GM21576 (cell line): ENCODE results near the gene ADAM12.
"Not testable (repeated sequence)": the region's sequence is repeated elsewhere in the genome, so short reads cannot be mapped to it uniquely, and the experiment has no call there.

Experiments used
- ATAC-seq: cut with Tn5 transposase; IDR thresholded peaks from one replicate; pipeline ENCODE4 v1.9.1; 2021; ENCODE audit warnings: mild to moderate bottlenecking, moderate library complexity; ENCODE audit not compliant: unreplicated experiment

ADAM12 gene

GRCh38 chr10:126187399-126187798 lies 200.9 kb downstream of the ADAM12 start:
- ATAC-seq, result no peak

- ATAC-seq, result no peak
Observed at GRCh38 chr10:126186766-126187165, 201.5 kb downstream of the ADAM12 start.

GRCh38 chr10:126185676-126186447 lies 202.4 kb downstream of the ADAM12 start:
- ATAC-seq, result no peak

GRCh38 chr10:126181626-126182025 lies 206.7 kb downstream of the ADAM12 start:
- no peak for ATAC-seq

- no peak for ATAC-seq
Observed at GRCh38 chr10:126179637-126180036, 208.6 kb downstream of the ADAM12 start.

- ATAC-seq, result no peak
Observed at GRCh38 chr10:126177417-126178030, 210.8 kb downstream of the ADAM12 start.

- no peak for ATAC-seq
Observed at GRCh38 chr10:126175641-126176262, 212.5 kb downstream of the ADAM12 start.

- ATAC-seq, result not testable (repeated sequence)
Observed at GRCh38 chr10:126172755-126173154, 215.5 kb downstream of the ADAM12 start.

- no peak for ATAC-seq
Observed at GRCh38 chr10:126171555-126171954, 216.7 kb downstream of the ADAM12 start.

- ATAC-seq, result no peak
Observed at GRCh38 chr10:126170776-126171175, 217.5 kb downstream of the ADAM12 start.

- no peak for ATAC-seq
Observed at GRCh38 chr10:126170371-126170770, 217.9 kb downstream of the ADAM12 start.

GRCh38 chr10:126169899-126170298 lies 218.4 kb downstream of the ADAM12 start:
- ATAC-seq, result no peak

- no peak for ATAC-seq
Observed at GRCh38 chr10:126166797-126167196, 221.5 kb downstream of the ADAM12 start.

- ATAC-seq, result no peak
Observed at GRCh38 chr10:126165874-126166273, 222.4 kb downstream of the ADAM12 start.

GRCh38 chr10:126163506-126163905 lies 224.8 kb downstream of the ADAM12 start:
- no peak for ATAC-seq

GRCh38 chr10:126161691-126162090 lies 226.6 kb downstream of the ADAM12 start:
- no peak for ATAC-seq

GRCh38 chr10:126160971-126161630 lies 227.2 kb downstream of the ADAM12 start:
- no peak for ATAC-seq

GRCh38 chr10:126160571-126160970 lies 227.7 kb downstream of the ADAM12 start:
- no peak for ATAC-seq

- no peak for ATAC-seq
Observed at GRCh38 chr10:126158133-126158892, 230.0 kb downstream of the ADAM12 start.

- ATAC-seq, result no peak
Observed at GRCh38 chr10:126157189-126157588, 231.1 kb downstream of the ADAM12 start.

GRCh38 chr10:126156503-126156902 lies 231.8 kb downstream of the ADAM12 start:
- no peak for ATAC-seq
